Measurements from ENCODE around the gene STK32C. TPM values are rescaled to one million over a fixed set of nuclear protein-coding genes. Genes with fewer than 3 reads are reported as not detected.

Gene STK32C
- total RNA-seq, 2 donors from 2014 or later = 2.6 to 3.7 TPM

- no peak for DNase-seq (ENCODE audit: low spot score)
- H3K4me3 ChIP-seq = no peak overlapping the region
Observed at GRCh38 chr10:132304756-132305509, 2.8 kb downstream of the STK32C start.

DNA sequence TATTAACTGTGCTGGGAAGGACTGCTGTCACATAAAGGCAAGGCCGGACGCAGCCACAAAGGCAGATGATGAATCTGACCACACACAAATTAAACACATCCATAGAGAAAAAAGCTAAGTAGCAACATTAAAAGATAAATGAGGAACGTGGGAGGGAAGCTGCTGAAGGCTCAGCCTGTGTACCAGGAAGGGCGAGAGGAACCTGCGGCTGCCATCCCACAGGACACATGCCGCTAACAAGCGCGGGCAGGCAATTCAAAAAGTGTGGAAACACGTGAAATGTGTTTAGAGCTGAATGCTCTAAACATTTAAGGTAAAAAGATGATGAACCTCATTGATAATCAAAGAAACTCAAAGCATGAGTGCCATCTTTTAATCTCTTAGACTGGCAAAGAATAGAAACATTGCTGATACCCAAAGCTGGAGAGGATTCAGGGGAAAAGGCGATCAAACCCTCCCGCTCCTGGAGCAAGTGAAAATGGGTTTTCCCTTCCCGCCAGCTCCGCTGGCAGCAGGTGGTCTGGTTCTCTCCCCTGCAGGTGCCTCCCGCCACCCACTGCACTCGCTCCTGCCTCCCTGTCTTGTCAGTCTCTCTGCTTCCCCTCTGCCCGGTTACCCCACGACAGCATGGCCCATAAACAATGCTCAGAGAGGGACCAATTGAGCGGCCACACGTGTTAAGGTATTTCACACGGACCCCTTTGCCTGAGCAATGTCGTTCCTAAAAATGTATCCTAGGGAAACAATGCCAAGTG lies 4.2 kb downstream of the STK32C start:
- no peak overlapping the region for H3K4me3 ChIP-seq
- TF ChIP-seq, protein P1, sequence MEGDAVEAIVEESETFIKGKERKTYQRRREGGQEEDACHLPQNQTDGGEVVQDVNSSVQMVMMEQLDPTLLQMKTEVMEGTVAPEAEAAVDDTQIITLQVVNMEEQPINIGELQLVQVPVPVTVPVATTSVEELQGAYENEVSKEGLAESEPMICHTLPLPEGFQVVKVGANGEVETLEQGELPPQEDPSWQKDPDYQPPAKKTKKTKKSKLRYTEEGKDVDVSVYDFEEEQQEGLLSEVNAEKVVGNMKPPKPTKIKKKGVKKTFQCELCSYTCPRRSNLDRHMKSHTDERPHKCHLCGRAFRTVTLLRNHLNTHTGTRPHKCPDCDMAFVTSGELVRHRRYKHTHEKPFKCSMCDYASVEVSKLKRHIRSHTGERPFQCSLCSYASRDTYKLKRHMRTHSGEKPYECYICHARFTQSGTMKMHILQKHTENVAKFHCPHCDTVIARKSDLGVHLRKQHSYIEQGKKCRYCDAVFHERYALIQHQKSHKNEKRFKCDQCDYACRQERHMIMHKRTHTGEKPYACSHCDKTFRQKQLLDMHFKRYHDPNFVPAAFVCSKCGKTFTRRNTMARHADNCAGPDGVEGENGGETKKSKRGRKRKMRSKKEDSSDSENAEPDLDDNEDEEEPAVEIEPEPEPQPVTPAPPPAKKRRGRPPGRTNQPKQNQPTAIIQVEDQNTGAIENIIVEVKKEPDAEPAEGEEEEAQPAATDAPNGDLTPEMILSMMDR (IDR thresholded peaks at IDR 0.05) = no peak
- H3K36me3 ChIP-seq = no peaks in the 10 kb centered on the region
- no peaks in the 10 kb centered on the region for H3K27me3 ChIP-seq
- no peaks in the 10 kb centered on the region for H3K9me3 ChIP-seq
- peaks cover 0 to 11% of the 10 kb centered on the region in 2 donors for H3K4me1 ChIP-seq
- H3K27ac ChIP-seq = no peak overlapping the region
- DNase-seq (ENCODE audit: low spot score) = no peak

More at GRCh38 chr10:132304756-132305509, 2.8 kb downstream of the STK32C start:
- H3K27me3 ChIP-seq = no peaks in the 10 kb centered on the region
- H3K36me3 ChIP-seq = no peaks in the 10 kb centered on the region
- no peaks in the 10 kb centered on the region for H3K9me3 ChIP-seq
- H3K27ac ChIP-seq = no peak overlapping the region
- peaks cover 0 to 16% of the 10 kb centered on the region in 2 donors for H3K4me1 ChIP-seq
- TF ChIP-seq, protein P1 (IDR thresholded peaks at IDR 0.05) = no peak

DNA sequence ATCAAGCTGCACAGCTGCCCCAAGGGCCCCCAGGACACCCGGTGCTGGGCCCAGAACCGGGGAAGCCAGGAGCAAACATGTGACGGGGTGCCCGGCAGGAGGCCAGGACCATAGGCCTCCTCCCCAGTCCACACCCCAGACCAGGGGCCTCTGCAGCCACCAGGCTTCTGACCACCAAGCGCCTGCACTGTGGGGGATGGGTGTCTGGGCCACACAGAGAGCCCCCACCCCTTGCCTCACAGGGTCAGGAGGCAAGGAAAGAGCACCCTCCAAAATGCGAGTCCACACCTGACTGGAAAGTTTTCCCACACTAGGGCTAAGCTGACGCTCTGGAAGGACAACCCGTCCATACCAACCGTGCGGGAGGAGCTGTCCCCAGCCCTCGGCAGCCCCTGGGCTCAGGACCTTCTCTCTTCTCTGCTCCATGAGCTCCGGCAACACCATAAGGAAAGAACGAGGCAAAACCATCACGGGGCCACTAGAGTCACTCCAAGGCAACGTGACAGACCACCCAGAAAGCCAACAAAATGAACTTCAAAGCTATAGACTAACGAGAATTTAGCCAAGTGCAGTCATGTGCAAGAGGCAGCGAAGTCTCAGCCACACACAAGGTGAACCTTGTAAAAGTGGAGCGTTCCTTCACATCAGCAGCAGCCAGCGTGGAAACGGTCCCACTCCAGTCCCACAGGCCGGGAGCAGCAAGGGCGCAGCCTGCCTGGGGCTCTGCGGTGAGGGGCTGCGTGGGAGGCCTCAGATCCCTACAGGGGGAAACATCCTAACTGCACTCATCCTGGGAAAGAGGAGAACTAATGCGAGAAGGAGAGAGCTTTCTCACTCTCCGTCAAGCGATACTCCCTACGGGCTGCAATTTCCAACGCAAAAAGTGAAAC lies 5.1 kb downstream of the STK32C start:
- H3K4me3 ChIP-seq = no peak overlapping the region
- H3K27ac ChIP-seq = no peak overlapping the region
- no peaks in the 10 kb centered on the region for H3K36me3 ChIP-seq
- no peaks in the 10 kb centered on the region for H3K9me3 ChIP-seq
- TF ChIP-seq, protein P1 (IDR thresholded peaks at IDR 0.05) = no peak
- H3K27me3 ChIP-seq = no peaks in the 10 kb centered on the region
- H3K4me1 ChIP-seq = peaks cover 0 to 10% of the 10 kb centered on the region in 2 donors
- no peak for DNase-seq (ENCODE audit: low spot score)

GRCh38 chr10:132301371-132302330 lies 6.1 kb downstream of the STK32C start:
- H3K9me3 ChIP-seq = no peaks in the 10 kb centered on the region
- peaks cover 0 to 2% of the 10 kb centered on the region in 2 donors for H3K4me1 ChIP-seq
- H3K27ac ChIP-seq = no peak overlapping the region
- TF ChIP-seq, protein P1 (IDR thresholded peaks at IDR 0.05) = no peak
- no peaks in the 10 kb centered on the region for H3K36me3 ChIP-seq
- no peak overlapping the region for H3K4me3 ChIP-seq
- no peak for DNase-seq (ENCODE audit: low spot score)
- no peaks in the 10 kb centered on the region for H3K27me3 ChIP-seq

GRCh38 chr10:132300582-132300981 lies 7.2 kb downstream of the STK32C start:
- H3K36me3 ChIP-seq = no peaks in the 10 kb centered on the region
- H3K9me3 ChIP-seq = no peaks in the 10 kb centered on the region
- H3K27ac ChIP-seq = no peak overlapping the region
- H3K4me3 ChIP-seq = no peak overlapping the region
- DNase-seq (ENCODE audit: low spot score) = no peak
- no peaks in the 10 kb centered on the region for H3K4me1 ChIP-seq
- H3K27me3 ChIP-seq = no peaks in the 10 kb centered on the region
- TF ChIP-seq, protein P1 (IDR thresholded peaks at IDR 0.05) = no peak
